GM19025 (cell line): ENCODE measurements around the gene ACKR3.

Source experiments
- ATAC-seq: cut with Tn5 transposase; IDR thresholded peaks from one replicate; pipeline ENCODE4 v1.9.1; 2021; ENCODE audit warnings: mild to moderate bottlenecking, low read depth, moderate library complexity; ENCODE audit not compliant: unreplicated experiment

Gene ACKR3

DNA sequence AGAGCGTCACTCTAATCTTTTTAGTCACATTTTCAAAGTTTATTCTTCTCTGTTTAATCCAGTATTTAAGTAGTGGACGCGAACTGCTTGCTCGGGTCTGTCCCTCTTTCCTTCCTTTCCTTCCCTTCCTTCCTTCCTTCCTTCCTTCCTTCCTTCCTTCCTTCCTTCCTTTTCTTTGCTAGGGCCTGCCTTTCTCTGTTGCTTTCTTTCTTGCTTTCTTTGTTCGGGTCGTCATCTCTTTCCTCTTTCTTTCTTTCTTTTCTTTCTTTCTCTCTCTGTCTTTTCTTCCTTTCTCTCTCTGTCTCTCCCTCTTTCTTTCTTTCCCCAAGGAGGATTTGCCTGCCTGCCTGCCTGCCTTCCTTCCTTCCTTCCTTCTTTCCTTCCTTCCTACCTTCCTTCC lies 3.0 kb upstream of the ACKR3 start:
- ATAC-seq, result no peak

DNA sequence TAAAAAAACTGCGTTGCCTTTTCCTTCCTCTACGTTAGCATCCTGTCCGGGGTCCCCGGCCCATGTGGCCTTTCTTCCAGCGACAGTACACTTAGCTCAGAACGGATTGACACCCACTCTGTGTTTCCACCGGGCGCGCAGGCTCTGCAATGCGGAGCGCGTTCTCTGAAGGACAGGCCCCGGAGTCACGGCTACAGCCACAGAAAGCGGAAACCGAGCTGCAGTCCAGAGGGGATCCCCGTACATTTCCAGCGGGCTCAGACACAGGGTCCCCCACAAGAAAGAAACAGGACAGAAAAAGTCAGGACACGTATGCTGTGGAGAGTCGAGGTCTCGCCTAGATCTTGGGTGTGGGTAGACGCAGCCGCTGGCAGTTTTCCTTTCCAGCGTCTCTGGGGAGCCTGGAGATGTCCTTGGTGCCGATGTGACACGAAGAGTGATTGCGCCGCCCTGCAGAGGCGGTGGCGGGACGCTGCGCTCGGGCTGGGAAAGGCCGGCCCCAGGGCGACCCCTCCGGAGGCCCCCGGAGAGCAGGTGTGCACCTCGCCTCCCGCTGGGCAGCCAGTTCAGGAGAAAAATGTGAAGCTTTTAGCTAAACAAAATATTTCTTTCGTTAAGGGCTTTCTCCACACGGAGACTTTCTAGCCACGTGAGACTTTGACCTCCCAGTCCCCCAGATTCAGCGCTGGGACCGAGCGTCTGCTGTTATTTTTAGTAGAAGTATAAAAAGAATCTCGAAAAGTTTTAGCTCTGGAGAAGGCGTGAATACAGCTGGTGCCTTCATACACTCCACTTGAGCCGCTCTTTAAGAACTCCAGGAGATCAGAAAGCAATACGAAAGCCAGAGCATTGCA lies 1.3 kb upstream of the ACKR3 start:
- no peak for ATAC-seq

DNA sequence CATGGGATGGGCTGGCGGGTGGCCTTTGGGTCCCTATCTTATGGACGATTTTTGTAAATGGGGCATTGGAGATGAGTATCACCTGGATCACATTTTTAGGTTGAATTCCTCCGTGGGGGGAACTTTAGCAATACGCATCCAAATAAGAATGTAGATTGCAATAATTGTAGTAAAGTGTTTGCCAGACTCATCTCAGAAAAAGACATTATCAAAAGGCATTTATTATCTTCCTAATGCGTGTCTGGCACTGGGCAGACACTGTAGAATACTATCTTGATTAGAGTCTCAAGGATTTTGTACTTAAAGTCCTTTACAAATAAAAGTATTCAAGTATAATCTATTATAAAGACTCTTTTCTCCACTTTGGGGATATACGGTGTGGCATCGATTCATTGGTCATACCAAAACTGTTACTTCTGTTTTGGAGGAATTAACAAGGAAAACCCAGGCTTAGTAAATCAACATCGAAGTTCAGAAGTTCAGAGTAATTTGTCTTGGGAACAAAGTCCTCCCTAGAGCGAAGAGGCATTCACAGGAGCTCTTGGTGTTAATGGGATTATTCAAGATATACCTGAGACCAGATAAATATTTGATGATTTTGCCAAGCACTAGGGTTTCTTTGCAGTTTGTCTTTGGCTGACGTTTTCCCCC lies 578 bp upstream of the ACKR3 start:
- ATAC-seq, result no peak

DNA sequence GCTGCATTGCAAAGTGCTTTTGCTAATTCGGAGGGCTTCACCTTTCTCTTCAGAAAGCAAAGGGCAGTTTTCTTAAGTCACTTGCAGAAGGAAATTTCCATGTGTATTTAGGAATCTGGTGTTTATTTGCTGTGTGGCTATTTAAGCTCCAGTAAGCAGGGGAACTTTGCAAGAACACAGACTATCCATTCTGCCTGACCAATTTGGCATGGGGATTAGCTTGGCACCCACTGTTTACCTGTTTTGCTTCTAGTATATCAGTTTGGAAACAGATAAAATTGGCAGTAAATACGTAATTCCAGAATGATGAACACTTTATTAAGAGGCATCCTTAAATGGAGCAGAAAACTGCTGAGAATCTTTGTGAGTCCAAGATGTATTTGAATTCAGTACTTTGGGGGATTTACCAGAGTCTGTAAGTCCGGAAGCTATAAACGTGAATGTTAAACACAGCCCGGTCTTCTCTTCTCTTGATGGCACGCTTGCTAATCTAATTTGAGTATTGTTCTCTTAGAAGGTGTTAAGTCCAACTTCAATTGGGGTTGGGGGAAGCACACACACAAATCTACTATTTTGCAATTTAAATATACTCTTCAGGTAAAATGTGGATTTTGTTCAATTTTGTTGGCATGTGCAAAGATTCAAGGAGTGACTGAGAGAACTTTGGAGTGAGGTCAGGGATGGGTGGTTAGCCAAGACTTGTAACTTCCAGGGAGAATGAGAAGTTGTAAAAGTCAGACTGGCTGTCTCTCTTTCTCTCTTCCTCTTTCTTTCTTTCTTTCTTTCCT lies 650 bp downstream of the ACKR3 start:
- ATAC-seq, result no peak

DNA sequence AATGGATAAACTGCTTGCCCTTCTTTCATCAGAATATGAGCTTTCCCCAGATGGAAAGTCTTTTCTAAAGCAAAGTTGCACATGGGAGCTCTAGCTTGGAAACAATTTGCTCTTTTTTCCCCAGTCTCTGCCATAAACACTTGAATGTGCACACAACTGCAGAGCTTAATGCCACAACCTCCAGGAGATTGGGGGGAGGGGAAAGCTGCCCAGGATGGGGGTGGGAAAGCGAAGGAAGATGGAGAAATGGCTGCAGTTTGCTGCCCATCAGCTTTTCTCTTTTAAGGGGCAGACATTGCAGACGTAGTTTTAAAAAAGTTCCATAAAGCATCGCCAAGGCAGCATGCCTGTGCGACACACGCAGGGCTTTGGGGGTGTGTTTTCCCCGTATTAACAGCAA lies 1.5 kb downstream of the ACKR3 start:
- no peak for ATAC-seq

DNA sequence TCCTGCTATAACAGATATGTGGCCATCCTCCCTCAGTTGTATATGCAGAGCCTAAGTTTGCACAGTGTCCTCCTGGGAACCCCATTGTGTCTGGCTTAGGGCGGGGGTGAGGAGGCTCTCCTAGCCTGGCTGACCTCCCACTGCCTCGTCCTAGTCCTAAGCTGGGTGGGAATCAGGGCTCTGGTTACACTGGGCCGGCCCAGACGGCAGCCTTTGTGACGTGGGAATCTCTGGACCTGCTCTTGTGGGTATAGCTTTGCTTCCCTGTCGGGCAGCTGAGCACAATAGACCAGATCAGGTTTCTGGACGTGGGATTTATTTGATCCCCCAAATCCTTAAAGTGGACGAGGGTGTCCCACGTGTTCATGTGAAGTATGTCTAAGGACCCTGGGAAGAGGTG lies 2.9 kb downstream of the ACKR3 start:
- ATAC-seq, result no peak

DNA sequence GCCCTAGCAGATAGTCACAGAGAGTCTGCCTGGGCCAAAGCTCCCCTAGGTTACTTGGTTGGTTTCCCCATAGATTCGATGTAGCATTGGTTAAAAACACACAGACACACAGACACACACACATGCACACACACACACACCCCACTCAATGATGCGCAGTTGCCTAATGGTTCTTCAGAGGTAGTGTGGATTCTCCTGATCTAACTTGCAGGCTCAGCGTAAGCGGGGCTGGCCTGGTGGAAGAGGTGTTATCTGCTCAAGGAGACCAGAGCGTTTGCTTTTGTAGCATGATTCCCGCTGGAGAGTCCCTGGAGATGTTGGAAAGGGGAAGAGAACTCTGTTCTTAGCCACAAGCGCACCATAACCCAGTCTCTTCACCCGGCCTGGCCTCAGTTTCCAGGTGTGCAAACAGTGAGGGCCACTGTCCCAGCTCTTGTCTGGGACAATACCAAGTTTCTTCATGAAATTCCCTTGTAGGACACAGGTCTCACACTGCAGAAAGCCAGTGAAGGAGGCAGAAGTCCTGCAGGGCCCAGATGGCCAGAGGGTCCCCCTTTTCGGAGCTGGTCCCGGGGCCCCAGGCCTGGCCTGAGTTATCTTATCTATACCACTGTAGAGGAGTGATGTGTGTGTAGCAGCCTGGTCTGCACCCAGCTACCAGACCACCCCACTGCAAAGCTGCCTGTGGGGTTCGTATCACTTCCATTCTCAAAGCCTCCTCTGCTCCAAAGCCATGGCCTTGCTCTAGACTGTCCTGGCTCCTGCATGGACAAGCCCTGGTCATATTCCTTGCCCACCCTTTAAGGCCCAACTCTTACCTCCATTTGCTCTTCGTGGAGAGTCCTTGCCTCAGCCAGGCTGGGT lies 3.7 kb downstream of the ACKR3 start:
- no peak for ATAC-seq

DNA sequence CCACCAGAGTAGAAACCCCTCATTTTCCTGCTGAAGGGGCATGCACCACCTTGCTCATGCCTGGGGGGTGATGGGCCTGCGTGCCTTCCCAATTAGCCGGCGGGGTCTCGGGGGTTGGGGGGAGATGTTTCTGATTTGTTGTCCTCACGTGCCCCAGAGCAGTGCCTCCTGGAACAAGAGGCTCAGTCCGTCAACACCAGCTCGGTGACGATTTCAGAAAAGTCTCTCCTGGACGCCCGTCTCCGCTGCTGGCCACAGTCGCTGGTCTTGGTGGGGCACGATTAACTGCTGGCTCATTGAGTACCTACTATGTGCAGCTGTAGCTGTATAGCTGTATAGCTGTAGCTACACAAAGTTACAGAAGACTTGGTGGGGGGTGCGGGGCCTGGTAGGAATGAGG lies 4.4 kb downstream of the ACKR3 start:
- no peak for ATAC-seq

DNA sequence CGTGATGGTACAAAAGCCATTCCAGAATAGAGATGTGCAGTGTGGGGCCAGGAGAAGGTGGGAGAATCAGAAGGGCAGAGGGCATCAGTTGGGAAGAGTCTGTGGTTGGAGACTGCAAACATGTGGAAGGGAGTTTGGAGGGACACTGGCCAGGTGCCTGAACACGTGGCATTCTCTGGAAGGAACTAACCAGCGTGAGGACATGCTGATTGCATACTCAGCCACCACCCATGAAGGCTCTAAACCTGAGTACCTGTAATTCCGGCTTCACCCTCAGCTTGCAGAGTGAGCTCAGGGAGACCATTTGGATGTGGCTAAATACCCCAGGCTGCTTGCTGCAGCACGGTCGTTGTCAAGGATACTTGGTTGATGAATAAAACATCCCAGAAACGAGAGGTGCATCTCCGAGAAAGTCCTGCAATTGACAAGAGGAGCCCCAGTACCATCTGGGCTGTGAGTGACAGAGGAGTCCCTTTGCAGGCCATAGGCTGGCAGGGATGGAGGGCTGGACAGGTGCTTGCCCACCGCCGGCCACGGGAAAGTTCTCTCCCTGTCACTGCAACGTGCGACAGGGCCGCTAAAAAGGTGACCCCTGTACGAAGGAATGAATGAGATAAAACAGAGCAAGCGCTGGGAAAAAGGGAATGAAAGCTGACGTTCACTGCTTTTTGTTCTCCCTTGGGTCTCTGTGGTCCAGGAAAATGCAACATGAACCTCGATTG lies 5.0 kb downstream of the ACKR3 start:
- no peak for ATAC-seq

DNA sequence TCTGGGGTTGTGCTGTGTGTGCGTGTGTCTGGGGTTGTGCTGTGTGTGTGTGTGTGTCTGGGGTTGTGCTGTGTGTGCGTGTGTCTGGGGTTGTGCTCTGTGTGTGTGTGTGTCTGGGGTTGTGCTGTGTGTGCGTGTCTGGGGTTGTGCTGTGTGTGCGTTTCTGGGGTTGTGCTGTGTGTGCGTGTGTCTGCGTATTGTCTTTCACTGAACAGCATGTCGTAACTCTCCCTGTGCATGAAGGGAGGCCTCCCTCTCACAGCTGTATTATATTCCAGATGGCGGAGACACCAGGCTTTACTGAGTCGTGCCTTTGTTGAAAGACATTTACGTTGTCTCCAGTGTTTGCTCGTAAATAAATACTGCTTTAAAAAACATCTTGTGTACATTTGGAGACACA lies 5.9 kb downstream of the ACKR3 start:
- no peak for ATAC-seq

DNA sequence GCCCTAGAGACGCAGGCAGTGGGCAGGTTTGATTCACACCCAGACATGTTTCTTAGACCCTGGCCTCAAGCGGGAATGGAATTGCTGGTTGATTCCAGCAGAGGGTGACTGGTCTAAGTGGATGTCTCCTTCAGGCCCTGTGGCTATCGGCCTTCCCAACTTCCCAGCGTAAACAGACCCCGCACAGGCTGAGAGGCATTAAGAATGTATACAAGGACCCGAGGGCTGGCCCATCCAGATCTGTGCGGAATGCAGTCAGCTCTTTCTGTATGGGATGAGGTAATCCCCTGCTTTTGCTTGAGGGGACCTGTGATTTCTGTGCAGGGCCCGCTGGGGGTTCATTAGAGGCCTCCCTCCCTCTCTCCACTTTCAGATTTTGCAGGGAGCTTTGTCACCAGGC lies 6.5 kb downstream of the ACKR3 start:
- ATAC-seq, result no peak

DNA sequence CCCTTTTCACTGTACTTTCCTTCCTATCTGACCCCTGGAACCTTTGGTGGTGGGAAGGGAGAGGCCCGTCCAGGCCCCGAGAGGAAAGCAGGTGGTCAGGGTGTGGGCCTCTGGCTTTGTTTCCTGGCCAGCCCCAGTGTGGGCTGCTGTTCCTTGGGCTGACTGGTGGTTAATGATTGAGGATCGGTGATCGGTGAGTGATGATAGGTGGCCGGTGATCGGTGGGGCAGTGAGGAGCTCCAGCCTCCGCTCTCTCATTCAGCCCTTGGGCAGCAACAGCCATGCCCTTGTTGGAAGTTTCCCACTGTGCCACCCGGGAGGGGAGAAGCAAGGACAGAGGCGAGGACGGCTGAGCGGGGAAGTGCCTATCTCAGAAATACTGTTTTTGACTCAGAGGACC lies 7.3 kb downstream of the ACKR3 start:
- no peak for ATAC-seq

DNA sequence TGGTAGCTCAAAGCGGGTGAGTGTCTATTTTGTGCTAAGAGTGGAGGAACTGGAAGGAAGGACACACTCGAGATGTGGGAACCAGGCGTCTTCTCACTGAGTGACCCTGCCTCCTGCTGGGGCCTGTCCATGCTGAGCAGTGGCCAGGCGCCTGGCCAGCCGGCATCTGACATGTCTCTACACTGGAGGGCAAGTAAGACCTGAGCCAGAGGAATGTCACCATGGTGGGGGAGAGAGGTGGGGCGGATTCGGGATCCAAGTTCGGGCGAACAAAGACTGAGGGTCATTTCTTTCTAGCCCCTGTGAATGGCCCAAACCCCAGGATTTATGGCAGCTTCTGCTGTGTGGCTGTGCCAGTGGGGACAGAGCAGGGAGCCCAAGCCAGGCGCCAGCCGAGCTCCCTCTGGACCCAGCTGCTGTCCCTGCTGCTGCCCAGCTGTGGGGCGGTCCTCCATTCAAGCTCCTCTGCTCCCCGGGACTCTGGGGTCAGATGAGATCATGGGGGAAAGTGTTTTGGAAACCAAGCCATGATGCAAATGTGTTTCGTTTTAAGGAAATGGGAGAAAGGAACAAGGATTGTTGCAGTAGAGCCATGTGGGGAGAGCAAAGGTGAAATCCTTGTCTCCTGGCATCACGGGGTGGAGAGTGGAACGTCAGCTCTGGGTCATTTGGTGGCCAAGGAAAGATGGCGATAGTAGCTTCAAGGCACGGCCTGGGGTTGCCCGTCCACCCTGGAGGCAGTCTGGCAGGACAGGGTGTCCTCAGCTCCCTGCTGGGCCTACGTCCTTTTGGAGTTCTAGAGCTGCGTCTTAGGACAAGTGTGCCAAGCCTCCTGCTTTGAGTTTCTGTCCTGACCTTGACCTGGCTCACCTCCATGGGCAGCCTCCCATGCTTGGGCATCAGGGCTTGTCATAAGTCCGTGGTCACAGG lies 8.1 kb downstream of the ACKR3 start:
- no peak for ATAC-seq

DNA sequence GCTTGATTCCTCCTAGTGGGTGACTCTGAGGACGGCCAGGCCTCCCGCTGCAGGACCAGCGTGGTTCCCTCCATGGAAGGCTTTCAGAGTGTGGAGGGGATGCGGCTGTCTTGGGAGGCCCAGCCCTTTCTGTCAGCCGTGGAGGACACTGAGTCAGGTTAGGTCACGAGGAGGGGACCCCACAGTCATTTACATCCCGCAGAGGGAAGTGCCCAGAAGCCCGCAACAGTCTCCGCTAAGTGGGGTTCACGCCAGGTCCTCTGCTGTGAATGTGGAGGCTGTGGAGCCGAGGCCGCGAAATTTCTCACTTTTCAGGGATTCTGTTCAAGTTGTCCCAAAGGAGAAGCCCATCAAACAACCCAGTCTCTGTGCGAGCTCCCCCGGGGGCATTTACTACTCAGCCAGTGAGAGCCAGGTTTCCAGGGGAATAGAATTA lies 8.8 kb downstream of the ACKR3 start:
- ATAC-seq, result no peak

DNA sequence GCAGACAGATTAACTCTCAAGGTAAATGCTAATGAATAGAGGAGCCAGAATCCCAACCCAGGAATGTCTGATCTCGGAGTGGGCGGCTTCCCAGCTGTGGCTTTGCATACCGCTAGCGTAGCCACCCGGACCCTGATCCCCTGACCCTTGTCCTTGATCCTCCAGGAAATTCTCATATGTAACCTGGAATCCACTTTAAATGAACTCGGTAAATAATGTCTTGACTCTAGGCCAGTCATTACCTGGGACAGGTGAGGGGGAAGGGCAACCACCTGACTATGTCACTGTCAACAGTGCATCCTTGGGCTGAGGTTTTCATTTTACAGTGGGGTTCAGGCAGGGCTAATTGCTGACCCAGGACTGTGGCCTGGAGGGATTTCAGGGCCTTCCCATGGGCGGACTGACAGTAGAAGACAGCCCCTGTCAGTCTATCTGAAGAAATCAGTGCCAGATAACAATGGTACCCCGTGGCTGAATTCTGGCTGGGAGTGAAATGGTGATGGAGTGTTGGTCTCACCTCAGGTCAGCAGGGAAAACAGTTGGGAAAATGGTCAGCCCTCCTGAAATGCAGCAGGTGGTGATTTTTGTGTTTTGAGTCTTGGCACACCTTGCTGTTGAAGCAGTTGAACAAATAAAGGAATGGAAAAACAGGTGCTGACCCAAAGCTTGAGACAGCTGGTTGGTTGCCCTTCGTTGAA lies 9.6 kb downstream of the ACKR3 start:
- no peak for ATAC-seq

DNA sequence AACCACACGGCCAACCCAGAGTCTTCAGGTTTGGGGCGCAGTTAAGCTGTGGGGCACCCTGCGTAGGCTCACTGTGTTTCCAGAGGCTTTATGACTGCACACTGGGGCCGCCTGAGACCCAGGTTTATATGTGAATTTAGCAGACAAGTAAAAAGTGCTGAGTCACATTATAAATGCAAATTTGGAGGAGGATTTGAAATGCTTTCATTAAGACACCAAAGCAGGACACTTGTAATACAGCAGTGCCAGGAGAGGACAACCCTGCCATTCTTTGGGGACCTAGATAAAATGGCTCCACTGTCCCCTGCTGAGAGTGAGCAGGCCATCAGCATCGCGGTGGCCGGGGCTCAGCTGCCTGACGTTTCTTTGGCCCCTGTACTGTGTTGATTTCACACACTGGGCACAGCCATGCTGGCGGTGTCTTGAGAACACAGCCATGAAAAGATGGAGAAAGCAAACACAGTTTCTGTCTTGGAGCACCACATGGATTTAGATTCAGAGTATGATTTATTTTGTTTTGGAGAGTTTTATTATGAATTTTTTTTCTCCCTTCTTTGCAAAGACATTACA lies 10.2 kb downstream of the ACKR3 start:
- no peak for ATAC-seq

DNA sequence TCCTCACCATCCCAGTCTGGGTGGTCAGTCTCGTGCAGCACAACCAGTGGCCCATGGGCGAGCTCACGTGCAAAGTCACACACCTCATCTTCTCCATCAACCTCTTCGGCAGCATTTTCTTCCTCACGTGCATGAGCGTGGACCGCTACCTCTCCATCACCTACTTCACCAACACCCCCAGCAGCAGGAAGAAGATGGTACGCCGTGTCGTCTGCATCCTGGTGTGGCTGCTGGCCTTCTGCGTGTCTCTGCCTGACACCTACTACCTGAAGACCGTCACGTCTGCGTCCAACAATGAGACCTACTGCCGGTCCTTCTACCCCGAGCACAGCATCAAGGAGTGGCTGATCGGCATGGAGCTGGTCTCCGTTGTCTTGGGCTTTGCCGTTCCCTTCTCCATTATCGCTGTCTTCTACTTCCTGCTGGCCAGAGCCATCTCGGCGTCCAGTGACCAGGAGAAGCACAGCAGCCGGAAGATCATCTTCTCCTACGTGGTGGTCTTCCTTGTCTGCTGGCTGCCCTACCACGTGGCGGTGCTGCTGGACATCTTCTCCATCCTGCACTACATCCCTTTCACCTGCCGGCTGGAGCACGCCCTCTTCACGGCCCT lies 11.2 kb downstream of the ACKR3 start:
- ATAC-seq, result no peak
